SK-N-SH treated with all-trans-retinoic acid at 6 μM for 48 hours (cell line): Measurements from ENCODE around the gene HCAR1.
"Not testable (repeated sequence)": the region's sequence is repeated elsewhere in the genome, so short reads cannot be mapped to it uniquely, and the experiment has no call there.

Experiments used
- ATAC-seq: fragments of 200-7000 bp; cut with Tn5 transposase; 3 replicates; pipeline ENCODE4 v1.9.1; 2020; ENCODE audit warnings: mild to moderate bottlenecking, moderate library complexity
- ESRRG ChIP-seq: fragments of 250-450 bp; sonication (Bioruptor Pico); IDR thresholded peaks from 2 replicates; pipeline ENCODE4 v1.6.1; 2021; ENCODE audit warnings: mild to moderate bottlenecking
- OSR1 ChIP-seq: fragments of 250-450 bp; sonication (Bioruptor Pico); IDR thresholded peaks from 2 replicates; pipeline ENCODE4 v1.8.0; 2022; ENCODE audit warnings: moderate library complexity, mild to moderate bottlenecking, inconsistent platforms
- POU6F1 ChIP-seq: fragments of 250-450 bp; sonication (Bioruptor Pico); IDR thresholded peaks from 2 replicates; pipeline ENCODE4 v1.8.0; 2021; ENCODE audit warnings: low read depth, mild to moderate bottlenecking, moderate library complexity, borderline replicate concordance
- PPARA ChIP-seq: fragments of 250-450 bp; sonication (Bioruptor Pico); IDR thresholded peaks from 2 replicates; pipeline ENCODE4 v1.5.0; 2020; ENCODE audit warnings: mild to moderate bottlenecking, borderline replicate concordance
- ZC3H10 ChIP-seq: fragments of 250-450 bp; sonication (Bioruptor Pico); IDR thresholded peaks from 2 replicates; pipeline ENCODE4 v1.5.1; 2021; ENCODE audit warnings: mild to moderate bottlenecking, moderate library complexity
- ZFP3 ChIP-seq: fragments of 250-450 bp; sonication (Bioruptor Pico); IDR thresholded peaks from 2 replicates; pipeline ENCODE4 v1.5.0; 2020; ENCODE audit warnings: mild to moderate bottlenecking, moderate library complexity
- ZNF565 ChIP-seq: fragments of 450-650 bp; formaldehyde crosslinking; conservative IDR thresholded peaks from 2 replicates; pipeline ENCODE4 v1.5.0; 2020; ENCODE audit warnings: low read depth, mild to moderate bottlenecking, moderate library complexity
- ZNF70 ChIP-seq: fragments of 450-650 bp; formaldehyde crosslinking; IDR thresholded peaks from 2 replicates; pipeline ENCODE4 v1.5.0; 2020; ENCODE audit warnings: mild to moderate bottlenecking, moderate library complexity
- ZNF8 ChIP-seq: fragments of 450-650 bp; formaldehyde crosslinking; IDR thresholded peaks from 2 replicates; pipeline ENCODE4 v1.5.0; 2020; ENCODE audit warnings: mild to moderate bottlenecking, moderate library complexity
- TF ChIP-seq, protein P1 (sequence below): fragments of 250-450 bp; sonication (Bioruptor Pico); IDR thresholded peaks from 2 replicates; pipeline ENCODE4 v1.5.0; 2020; ENCODE audit warnings: mild to moderate bottlenecking, moderate library complexity
- TF ChIP-seq, protein P2 (sequence below): fragments of 250-450 bp; sonication (Bioruptor Pico); IDR thresholded peaks from 2 replicates; pipeline ENCODE4 v1.5.1; 2021; ENCODE audit warnings: mild to moderate bottlenecking, moderate library complexity
- TF ChIP-seq, protein P3 (sequence below): fragments of 250-450 bp; sonication (Bioruptor Pico); IDR thresholded peaks from 2 replicates; pipeline ENCODE4 v1.5.1; 2020; ENCODE audit warnings: low read depth, mild to moderate bottlenecking, moderate library complexity

The HCAR1 gene

DNA sequence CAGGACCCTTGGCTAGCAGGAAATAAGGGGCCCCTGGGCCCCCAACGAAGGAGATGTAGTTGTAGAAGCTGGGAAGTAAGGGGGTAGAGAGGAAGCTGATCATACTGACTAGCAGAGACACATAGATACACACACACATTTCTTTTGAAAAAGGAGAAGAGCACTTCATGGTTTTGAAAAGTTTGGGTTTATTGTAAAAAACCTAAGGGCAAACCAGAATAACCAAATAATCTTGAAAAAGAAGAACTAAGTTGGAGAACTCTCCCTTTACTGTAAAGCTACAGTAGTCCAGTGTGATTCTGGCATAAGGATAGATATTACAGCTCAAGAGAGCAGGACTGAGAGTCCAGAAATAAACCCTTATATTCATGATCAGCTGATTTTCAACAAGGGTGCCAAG lies 8.3 kb downstream of the HCAR1 start:
- no peak for ATAC-seq
- TF ChIP-seq, protein P1, sequence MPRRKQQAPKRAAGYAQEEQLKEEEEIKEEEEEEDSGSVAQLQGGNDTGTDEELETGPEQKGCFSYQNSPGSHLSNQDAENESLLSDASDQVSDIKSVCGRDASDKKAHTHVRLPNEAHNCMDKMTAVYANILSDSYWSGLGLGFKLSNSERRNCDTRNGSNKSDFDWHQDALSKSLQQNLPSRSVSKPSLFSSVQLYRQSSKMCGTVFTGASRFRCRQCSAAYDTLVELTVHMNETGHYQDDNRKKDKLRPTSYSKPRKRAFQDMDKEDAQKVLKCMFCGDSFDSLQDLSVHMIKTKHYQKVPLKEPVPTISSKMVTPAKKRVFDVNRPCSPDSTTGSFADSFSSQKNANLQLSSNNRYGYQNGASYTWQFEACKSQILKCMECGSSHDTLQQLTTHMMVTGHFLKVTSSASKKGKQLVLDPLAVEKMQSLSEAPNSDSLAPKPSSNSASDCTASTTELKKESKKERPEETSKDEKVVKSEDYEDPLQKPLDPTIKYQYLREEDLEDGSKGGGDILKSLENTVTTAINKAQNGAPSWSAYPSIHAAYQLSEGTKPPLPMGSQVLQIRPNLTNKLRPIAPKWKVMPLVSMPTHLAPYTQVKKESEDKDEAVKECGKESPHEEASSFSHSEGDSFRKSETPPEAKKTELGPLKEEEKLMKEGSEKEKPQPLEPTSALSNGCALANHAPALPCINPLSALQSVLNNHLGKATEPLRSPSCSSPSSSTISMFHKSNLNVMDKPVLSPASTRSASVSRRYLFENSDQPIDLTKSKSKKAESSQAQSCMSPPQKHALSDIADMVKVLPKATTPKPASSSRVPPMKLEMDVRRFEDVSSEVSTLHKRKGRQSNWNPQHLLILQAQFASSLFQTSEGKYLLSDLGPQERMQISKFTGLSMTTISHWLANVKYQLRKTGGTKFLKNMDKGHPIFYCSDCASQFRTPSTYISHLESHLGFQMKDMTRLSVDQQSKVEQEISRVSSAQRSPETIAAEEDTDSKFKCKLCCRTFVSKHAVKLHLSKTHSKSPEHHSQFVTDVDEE (CRISPR knock-in tag), result no peak
- no peak for TF ChIP-seq PPARA (CRISPR knock-in tag)
- TF ChIP-seq ESRRG (CRISPR knock-in tag), result no peak
- no peak for TF ChIP-seq ZNF8
- no peak for TF ChIP-seq ZNF70 (CRISPR knock-in tag)
- TF ChIP-seq ZNF565 (CRISPR knock-in tag), result no peak
- TF ChIP-seq ZC3H10, result no peak
- no peak for TF ChIP-seq POU6F1
- TF ChIP-seq, protein P2, sequence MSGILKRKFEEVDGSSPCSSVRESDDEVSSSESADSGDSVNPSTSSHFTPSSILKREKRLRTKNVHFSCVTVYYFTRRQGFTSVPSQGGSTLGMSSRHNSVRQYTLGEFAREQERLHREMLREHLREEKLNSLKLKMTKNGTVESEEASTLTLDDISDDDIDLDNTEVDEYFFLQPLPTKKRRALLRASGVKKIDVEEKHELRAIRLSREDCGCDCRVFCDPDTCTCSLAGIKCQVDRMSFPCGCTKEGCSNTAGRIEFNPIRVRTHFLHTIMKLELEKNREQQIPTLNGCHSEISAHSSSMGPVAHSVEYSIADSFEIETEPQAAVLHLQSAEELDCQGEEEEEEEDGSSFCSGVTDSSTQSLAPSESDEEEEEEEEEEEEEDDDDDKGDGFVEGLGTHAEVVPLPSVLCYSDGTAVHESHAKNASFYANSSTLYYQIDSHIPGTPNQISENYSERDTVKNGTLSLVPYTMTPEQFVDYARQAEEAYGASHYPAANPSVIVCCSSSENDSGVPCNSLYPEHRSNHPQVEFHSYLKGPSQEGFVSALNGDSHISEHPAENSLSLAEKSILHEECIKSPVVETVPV (CRISPR knock-in tag), result no peak

- TF ChIP-seq, protein P3, sequence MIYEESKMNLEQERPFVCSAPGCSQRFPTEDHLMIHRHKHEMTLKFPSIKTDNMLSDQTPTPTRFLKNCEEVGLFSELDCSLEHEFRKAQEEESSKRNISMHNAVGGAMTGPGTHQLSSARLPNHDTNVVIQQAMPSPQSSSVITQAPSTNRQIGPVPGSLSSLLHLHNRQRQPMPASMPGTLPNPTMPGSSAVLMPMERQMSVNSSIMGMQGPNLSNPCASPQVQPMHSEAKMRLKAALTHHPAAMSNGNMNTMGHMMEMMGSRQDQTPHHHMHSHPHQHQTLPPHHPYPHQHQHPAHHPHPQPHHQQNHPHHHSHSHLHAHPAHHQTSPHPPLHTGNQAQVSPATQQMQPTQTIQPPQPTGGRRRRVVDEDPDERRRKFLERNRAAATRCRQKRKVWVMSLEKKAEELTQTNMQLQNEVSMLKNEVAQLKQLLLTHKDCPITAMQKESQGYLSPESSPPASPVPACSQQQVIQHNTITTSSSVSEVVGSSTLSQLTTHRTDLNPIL (CRISPR knock-in tag), result no peak
- TF ChIP-seq ZFP3 (CRISPR knock-in tag), result no peak
- TF ChIP-seq, protein P2 (CRISPR knock-in tag), result no peak
- no peak for TF ChIP-seq OSR1 (CRISPR knock-in tag)
- no peak for ATAC-seq
Measured at GRCh38 chr12:122721057-122721545, 9.5 kb downstream of the HCAR1 start.

DNA sequence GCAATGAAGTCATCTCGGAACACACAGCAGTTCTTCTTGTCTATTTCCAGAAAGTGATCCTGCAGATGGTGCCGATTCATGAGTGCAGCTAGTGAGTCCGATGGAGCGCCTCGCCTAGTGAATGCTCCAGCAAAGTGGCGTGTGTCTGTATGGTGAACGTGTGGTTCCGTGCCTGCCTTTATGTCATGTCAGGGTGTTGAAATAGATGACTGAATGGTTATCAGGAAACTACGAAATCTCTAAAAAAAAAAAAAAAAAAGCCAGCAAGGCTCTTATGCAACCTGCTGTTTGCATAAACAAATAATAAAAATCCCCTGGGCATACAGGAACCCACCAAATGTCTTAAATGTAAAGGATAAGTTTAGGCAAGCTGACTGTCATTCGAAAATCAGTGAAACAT lies 14.0 kb downstream of the HCAR1 start, which contains the start of gene HCAR3:
HCAR3 (minus strand) TSS at position 154 of the 400 bp plus-strand sequence; CDS start at position 80, 74 bp downstream.
- ATAC-seq, result not testable (repeated sequence)

DNA sequence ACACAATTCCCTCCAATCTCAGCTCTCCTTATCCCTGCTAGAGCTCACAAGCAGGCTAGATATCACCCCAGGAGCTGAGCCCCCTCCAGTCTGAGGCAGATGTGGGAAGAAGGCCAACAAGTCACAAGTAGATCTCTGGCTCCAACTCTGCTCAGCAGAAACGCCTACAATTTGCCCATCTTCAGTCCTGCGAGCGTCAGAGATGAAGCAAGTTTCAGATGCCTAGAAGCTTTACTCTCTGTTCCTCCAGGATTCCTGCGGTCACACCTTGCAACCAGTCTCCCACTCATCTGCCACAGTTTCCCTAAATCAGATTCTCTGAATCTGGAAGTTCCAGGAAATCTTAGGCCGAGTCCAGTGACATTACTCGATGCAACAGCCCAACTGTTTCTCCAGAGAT lies 15.4 kb downstream of the HCAR1 start:
- not testable (repeated sequence) for ATAC-seq

DNA sequence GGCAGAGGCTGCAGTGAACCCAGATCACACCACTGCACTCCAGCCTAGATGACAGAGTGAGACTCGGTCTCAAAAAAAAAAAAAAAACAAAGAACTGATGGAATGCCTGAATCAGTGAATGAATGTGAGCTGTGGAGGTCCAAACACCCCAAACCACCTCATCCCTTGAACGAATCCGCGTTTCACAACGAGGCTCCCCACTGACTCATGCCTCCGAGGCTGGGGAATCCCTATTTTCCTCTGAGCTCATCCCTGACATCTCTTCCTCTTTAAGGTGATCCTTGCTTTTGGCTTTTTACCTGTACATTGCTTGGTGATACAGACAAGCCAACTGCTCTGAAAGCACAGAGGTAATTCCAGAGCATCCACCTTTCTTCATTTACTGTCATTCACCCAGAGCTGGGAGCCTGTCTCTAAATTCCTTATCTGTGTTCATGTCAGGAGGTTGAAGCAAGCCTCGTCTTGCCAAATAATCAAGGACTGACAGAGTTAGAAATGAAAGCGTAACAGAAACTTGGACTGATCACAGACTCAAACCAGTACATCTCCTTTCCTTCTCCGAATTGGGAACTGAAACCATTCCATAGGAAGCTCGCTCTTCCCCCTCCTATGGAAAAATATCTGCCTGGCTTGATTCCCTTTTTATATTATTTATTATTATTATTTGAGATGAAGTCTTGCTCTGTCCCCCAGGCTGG lies 17.0 kb downstream of the HCAR1 start:
- ATAC-seq, result not testable (repeated sequence)

DNA sequence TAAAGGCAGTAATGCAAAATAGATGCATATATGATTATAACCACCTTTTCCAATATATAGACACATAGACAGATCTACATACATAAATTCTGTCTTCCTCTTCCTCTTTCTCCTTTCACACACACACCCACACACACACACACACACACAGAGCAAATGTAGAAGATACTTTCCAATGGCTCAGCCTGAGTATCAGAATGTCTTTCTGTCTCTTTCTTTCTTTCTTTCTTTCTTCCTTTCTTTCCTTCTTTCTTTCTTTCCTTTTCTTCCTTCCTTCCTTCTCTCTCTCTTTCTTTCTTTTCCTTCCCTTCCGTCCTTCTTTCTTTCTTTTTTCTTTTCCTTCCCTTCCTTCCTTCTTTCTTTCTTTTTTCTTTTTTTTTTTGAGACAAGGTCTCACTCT lies 19.4 kb downstream of the HCAR1 start:
- ATAC-seq, result not testable (repeated sequence)

DNA sequence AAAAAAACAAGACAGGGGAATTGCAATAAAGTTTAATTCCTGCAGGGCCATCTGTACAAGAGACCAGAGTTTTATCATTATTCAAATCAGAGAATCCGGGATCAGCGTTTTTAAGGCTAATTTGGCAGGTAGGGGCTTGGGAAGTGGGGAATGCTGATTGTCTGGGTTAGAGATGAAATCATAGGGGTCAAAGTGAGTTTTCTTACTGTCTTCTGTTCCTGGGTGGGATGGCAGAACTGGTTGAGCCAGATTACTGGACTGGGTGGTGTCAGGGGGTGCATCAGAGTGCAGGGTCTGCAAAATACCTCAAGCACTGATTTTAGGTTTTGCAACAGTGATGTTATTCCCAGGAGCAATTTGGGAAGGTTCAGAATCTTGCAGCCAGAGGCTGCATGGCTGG lies 20.3 kb downstream of the HCAR1 start:
- ATAC-seq, result not testable (repeated sequence)

DNA sequence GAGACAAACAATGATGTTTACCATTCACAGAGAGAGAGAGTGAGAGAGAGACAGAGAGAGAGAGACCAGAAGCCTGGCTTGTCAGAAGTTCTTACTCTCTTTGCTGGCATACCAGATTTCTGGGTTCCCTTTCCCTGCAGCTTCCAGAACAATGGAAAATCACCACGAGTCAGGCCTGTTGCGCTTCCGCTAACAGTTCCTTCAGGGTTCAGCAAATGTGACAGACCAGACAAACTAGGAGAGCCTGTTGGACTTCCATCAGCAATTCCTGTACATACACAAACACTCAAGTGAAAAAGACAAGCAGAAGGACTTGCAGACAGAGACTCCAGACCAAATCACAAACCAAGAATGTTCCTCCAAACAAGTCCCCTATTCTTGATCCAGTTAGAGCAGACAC lies 21.4 kb downstream of the HCAR1 start:
- not testable (repeated sequence) for ATAC-seq

GRCh38 chr12:122703841-122704240 lies 26.8 kb downstream of the HCAR1 start:
- ATAC-seq, result not testable (repeated sequence)

GRCh38 chr12:122702890-122703611 lies 27.6 kb downstream of the HCAR1 start, which contains the start of gene HCAR2:
Gene HCAR2, minus strand, starts transcription at chr12:122703357. Its CDS starts 74 bp downstream, at chr12:122703283.
- not testable (repeated sequence) for ATAC-seq

DNA sequence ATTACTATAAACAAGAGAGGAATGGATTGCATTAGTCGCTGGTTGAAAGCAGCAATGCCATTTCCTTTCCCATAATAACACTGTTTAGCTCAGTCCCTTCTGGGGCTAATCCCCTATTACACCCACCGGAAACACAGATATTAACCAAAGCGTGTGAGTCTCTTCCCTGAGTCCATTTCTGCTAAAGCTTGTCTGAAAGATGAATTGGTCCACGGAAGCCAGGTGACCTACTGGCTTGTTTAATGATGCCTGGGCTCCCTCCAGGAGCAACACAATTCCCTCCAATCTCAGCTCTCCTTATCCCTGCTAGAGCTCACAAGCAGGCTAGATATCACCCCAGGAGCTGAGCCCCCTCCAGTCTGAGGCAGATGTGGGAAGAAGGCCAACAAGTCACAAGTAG lies 29.2 kb downstream of the HCAR1 start:
- ATAC-seq, result not testable (repeated sequence)
